IMR-90 (cell line): ENCODE results near the gene PROSER2. TPM values are rescaled to one million over a fixed set of nuclear protein-coding genes. Genes with fewer than 3 reads are reported as not detected.

Experiments
- ATAC-seq: fragments of 200-7000 bp; cut with Tn5 transposase; 2 replicates; pipeline ENCODE4 v1.9.1; 2020; ENCODE audit warnings: low read depth, mild to moderate bottlenecking, moderate library complexity
- BruUV-seq: library from RNA; stranded (reverse); fragments of 400-500 nt; replicated peaks from 2 replicates; lab custom pipeline; 2021; lab: Mats Ljungman, UMichigan
- CTCF ChIA-PET: fragments of 300-600 bp; formaldehyde crosslinking; extraction: SDS; loops from one replicate; lab custom pipeline; 2021; ENCODE audit warnings: antibody characterized with exemption; lab: Yijun Ruan, JAX
- POLR2A ChIA-PET: fragments of 300-600 bp; sonication (Branson Sonifier 250); formaldehyde crosslinking; loops from one replicate; lab custom pipeline; 2022; ENCODE audit warnings: antibody characterized with exemption; ENCODE audit not compliant: unreplicated experiment; lab: Charles Lee
- DNase-seq: peaks from one replicate; pipeline ENCODE4 v3.0.0; 2013
- H2AFZ ChIP-seq: replicated peaks from 2 replicates; pipeline ENCODE3; 2013; ENCODE audit warnings: low read length, mild to moderate bottlenecking; ENCODE audit not compliant: poor library complexity
- H2AK5ac ChIP-seq: 2 replicates; pipeline ENCODE4 v1.6.1; 2013; ENCODE audit warnings: low read depth, low read length, inconsistent platforms
- H2AK9ac ChIP-seq: replicated peaks from 2 replicates; pipeline ENCODE3; 2013; ENCODE audit warnings: mild to moderate bottlenecking, low read depth, low read length, moderate library complexity; ENCODE audit not compliant: poor library complexity
- H2BK120ac ChIP-seq: 2 replicates; pipeline ENCODE4 v1.6.1; 2013; ENCODE audit warnings: low read depth, low read length, inconsistent platforms
- H2BK15ac ChIP-seq: 3 replicates; pipeline ENCODE4 v1.6.1; 2013; ENCODE audit warnings: low read depth, low read length, inconsistent platforms
- H2BK20ac ChIP-seq: 2 replicates; pipeline ENCODE4 v1.6.1; 2013; ENCODE audit warnings: low read depth, mild to moderate bottlenecking, inconsistent platforms, low read length, moderate library complexity
- H2BK5ac ChIP-seq: 2 replicates; pipeline ENCODE4 v1.6.1; 2013; ENCODE audit warnings: mild to moderate bottlenecking, low read depth, low read length, inconsistent platforms; ENCODE audit not compliant: poor library complexity, severe bottlenecking
- H3K14ac ChIP-seq: replicated peaks from 2 replicates; pipeline ENCODE4 v1.6.1; 2013; ENCODE audit warnings: low read depth, low read length, inconsistent platforms
- H3K18ac ChIP-seq: 2 replicates; pipeline ENCODE4 v1.6.1; 2013; ENCODE audit warnings: low read depth, low read length, control low read depth
- H3K23ac ChIP-seq: 2 replicates; pipeline ENCODE4 v1.6.1; 2013; ENCODE audit warnings: low read depth, low read length, inconsistent platforms
- H3K27ac ChIP-seq: 2 replicates; pipeline ENCODE4 v1.5.1; 2013; ENCODE audit warnings: mild to moderate bottlenecking, control low read depth, low read length; ENCODE audit not compliant: insufficient read depth
- H3K27me3 ChIP-seq: 2 replicates; pipeline ENCODE4 v1.6.1; 2013; ENCODE audit warnings: low read length; ENCODE audit not compliant: control insufficient read depth, insufficient read depth
- H3K36me3 ChIP-seq: 2 replicates; pipeline ENCODE4 v1.6.1; 2013; ENCODE audit warnings: low read length, mixed read lengths; ENCODE audit not compliant: control insufficient read depth, insufficient read depth
- H3K4ac ChIP-seq: 2 replicates; pipeline ENCODE4 v1.6.1; 2013; ENCODE audit warnings: low read depth, low read length, inconsistent platforms
- H3K4me1 ChIP-seq: 2 replicates; pipeline ENCODE4 v1.6.1; 2013; ENCODE audit warnings: low read length, mixed read lengths; ENCODE audit not compliant: control insufficient read depth, insufficient read depth
- H3K4me2 ChIP-seq: 2 replicates; pipeline ENCODE4 v1.6.1; 2013; ENCODE audit warnings: low read depth, mild to moderate bottlenecking, control low read depth, low read length, moderate library complexity
- H3K4me3 ChIP-seq: 2 replicates; pipeline ENCODE4 v1.5.1; 2013; ENCODE audit warnings: low read depth, mild to moderate bottlenecking, control low read depth, low read length, moderate library complexity; ENCODE audit not compliant: insufficient read depth
- H3K56ac ChIP-seq: 2 replicates; pipeline ENCODE4 v1.6.1; 2013; ENCODE audit warnings: low read length, inconsistent platforms; ENCODE audit not compliant: insufficient read depth; ENCODE audit errors: extremely low read depth
- H3K79me1 ChIP-seq, 2 experiments: 2 replicates each; pipeline ENCODE4 v1.6.1; 2013; ENCODE audit warnings: low read length in 2 of 2, inconsistent platforms in 1 of 2, low read depth in 1 of 2
- H3K9ac ChIP-seq: 2 replicates; pipeline ENCODE4 v1.6.1; 2013; ENCODE audit warnings: low read depth, low read length, control low read depth
- H3K9me1 ChIP-seq: 2 replicates; pipeline ENCODE4 v1.6.1; 2013; ENCODE audit warnings: low read length, inconsistent platforms; ENCODE audit not compliant: insufficient read depth
- H3K9me3 ChIP-seq: 2 replicates; pipeline ENCODE4 v1.6.1; 2013; ENCODE audit warnings: low read length; ENCODE audit not compliant: control insufficient read depth, insufficient read depth
- H4K20me1 ChIP-seq: 2 replicates; pipeline ENCODE4 v1.6.1; 2013; ENCODE audit warnings: low read length, inconsistent platforms; ENCODE audit not compliant: insufficient read depth
- H4K5ac ChIP-seq: 2 replicates; pipeline ENCODE4 v1.6.1; 2013; ENCODE audit warnings: mild to moderate bottlenecking, low read depth, low read length, control low read depth
- H4K8ac ChIP-seq, 2 experiments: 2 replicates each; pipeline ENCODE4 v1.6.1; 2013; ENCODE audit warnings: low read depth in 2 of 2, low read length in 2 of 2, control low read depth in 1 of 2, inconsistent platforms in 1 of 2
- H4K91ac ChIP-seq: 2 replicates; pipeline ENCODE4 v1.6.1; 2013; ENCODE audit warnings: low read depth, low read length, inconsistent platforms; ENCODE audit not compliant: insufficient read depth
- BHLHE40 ChIP-seq: fragments of 150-350 bp; IDR thresholded peaks from 2 replicates; pipeline ENCODE4 v1.6.1; 2016; ENCODE audit warnings: mild to moderate bottlenecking, low read depth, low read length
- CEBPB ChIP-seq: IDR thresholded peaks from 2 replicates; pipeline ENCODE4 v1.6.1; 2012; ENCODE audit warnings: low read depth, low read length, improper control_type of control experiment
- CHD1 ChIP-seq: IDR thresholded peaks from 2 replicates; pipeline ENCODE4 v1.6.1; 2012; ENCODE audit warnings: low read depth, low read length, improper control_type of control experiment
- FOS ChIP-seq: fragments of 150-350 bp; IDR thresholded peaks from 2 replicates; pipeline ENCODE4 v1.6.1; 2016; ENCODE audit warnings: low read depth, low read length
- MAFK ChIP-seq: IDR thresholded peaks from 2 replicates; pipeline ENCODE4 v1.6.1; 2012; ENCODE audit warnings: low read depth, low read length, improper control_type of control experiment
- MAZ ChIP-seq: IDR thresholded peaks from 2 replicates; pipeline ENCODE4 v1.6.1; 2012; ENCODE audit warnings: low read depth, mild to moderate bottlenecking, low read length, improper control_type of control experiment, moderate library complexity, borderline replicate concordance
- MXI1 ChIP-seq: IDR thresholded peaks from 2 replicates; pipeline ENCODE4 v1.6.1; 2012; ENCODE audit warnings: low read depth, mild to moderate bottlenecking, low read length, moderate library complexity, borderline replicate concordance
- NFE2L2 ChIP-seq: fragments of 150-350 bp; IDR thresholded peaks from 2 replicates; pipeline ENCODE4 v1.6.1; 2016; ENCODE audit warnings: low read depth, mild to moderate bottlenecking, low read length
- RAD21 ChIP-seq: IDR thresholded peaks from 2 replicates; pipeline ENCODE4 v1.6.1; 2012; ENCODE audit warnings: low read length, improper control_type of control experiment
- RCOR1 ChIP-seq: IDR thresholded peaks from 2 replicates; pipeline ENCODE4 v1.6.1; 2012; ENCODE audit warnings: mild to moderate bottlenecking, low read length, improper control_type of control experiment; ENCODE audit not compliant: insufficient replicate concordance
- RFX5 ChIP-seq: IDR thresholded peaks from 2 replicates; pipeline ENCODE4 v1.8.0; 2012; ENCODE audit warnings: low read depth, mild to moderate bottlenecking, low read length, moderate library complexity
- WGBS, 2 experiments: methylation state at CpG; one replicate each; pipeline versions ENCODE4 v1.1.5 to v1.1.7; 2013; ENCODE audit warnings: missing lambda C conversion rate in 2 of 2; ENCODE audit not compliant: insufficient read length in 1 of 2; ENCODE audit errors: extremely low coverage in 2 of 2; 5-methylcytosine and 5-hydroxymethylcytosine counted together
- dilution Hi-C: fragments of 300-500 bp; cut with HindIII; formaldehyde crosslinking; loops from one replicate; pipeline ENCODE4 v1.14.3; 2018; ENCODE audit warnings: low sequenced_read_pairs; ENCODE audit not compliant: unreplicated experiment
- in situ Hi-C: fragments of 300-500 bp; cut with MboI; formaldehyde crosslinking; loops from 3 replicates; pipeline ENCODE4 v1.14.3; 2019; ENCODE audit warnings: low sequenced_read_pairs, inconsistent platforms, mixed read lengths
- intact Hi-C: fragments of 100-400 bp; cut with micrococcal nuclease; formaldehyde crosslinking; loops from 2 replicates; pipeline ENCODE4 v1.10.0; 2022
- polyA plus RNA-seq, 3 experiments: library from polyadenylated mRNA; depleted of rRNA; stranded (reverse); fragments of >200 nt; gene quantifications; 2 replicates each; pipeline ENCODE4 v1.2.3, GENCODE V29; 2012; ENCODE audit warnings: low replicate concordance in 1 of 3
- total RNA-seq: library from RNA; depleted of rRNA; stranded (reverse); fragments of >200 nt; gene quantifications from 2 replicates; pipeline ENCODE4 v1.2.3, GENCODE V29; 2012
- TF ChIP-seq, protein P1 (sequence below): conservative IDR thresholded peaks from 2 replicates; pipeline ENCODE4 v1.5.1; 2012; ENCODE audit warnings: mild to moderate bottlenecking, low read depth, low read length, improper control_type of control experiment
- TF ChIP-seq, protein P2 (sequence below): fragments of 150-350 bp; IDR thresholded peaks from 2 replicates; pipeline ENCODE4 v1.6.1; 2016; ENCODE audit warnings: low read depth, mild to moderate bottlenecking, low read length, moderate library complexity, borderline replicate concordance
- TF ChIP-seq, protein P3 (sequence below): fragments of 150-350 bp; IDR thresholded peaks from 2 replicates; pipeline ENCODE4 v1.6.1; 2017; ENCODE audit warnings: mild to moderate bottlenecking, antibody characterized with exemption, low read length, low read depth

The PROSER2 gene
- total and polyA plus RNA-seq, 2 of the 4 experiments (the other 2 are of a cell fraction): 1.4 to 2.0 TPM

DNA sequence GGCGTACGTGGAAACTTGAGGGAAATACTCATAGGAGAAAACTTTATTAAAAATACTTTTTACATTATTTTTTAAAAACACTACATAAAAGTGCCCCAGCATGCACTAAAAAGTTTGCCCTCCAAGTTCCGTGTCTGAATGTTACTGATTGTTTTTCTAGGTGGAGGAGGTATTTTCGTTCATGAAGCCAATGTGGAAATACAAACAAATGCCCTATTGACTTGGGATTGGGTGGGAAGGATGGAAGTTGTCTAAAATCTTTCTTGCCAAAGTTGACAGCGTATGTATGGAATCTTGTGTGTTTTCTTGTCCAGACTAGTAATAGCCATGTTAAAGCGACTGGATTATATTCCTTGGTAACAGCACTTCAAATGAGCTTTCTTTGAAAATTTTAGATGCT, 1.2 kb downstream of the PROSER2 start:
- Histone ChIP-seq H3K9ac (no peak overlapping the region), H2AK9ac (no peak overlapping the region), H2BK120ac (no peak overlapping the region), H3K4ac (no peak overlapping the region), H2AFZ (no peak overlapping the region), H3K18ac (no peak overlapping the region), H4K91ac (no peak overlapping the region), H3K9me1 (no peaks in the 10 kb centered on the region), H3K23ac (no peak overlapping the region), H3K27me3 (no peaks in the 10 kb centered on the region), H2AK5ac (no peak overlapping the region), H3K36me3 (no peaks in the 10 kb centered on the region), H3K4me1 (peaks cover 1% of the 10 kb centered on the region; the same call in 1 of the 2 replicates), H3K79me1 (peaks cover 5 to 20% of the 10 kb centered on the region in 2 experiments; a peak in 3 of 4 replicates), H3K9me3 (no peaks in the 10 kb centered on the region), H2BK20ac (no peak overlapping the region), H2BK15ac (no peak overlapping the region), H3K4me3 (no peak overlapping the region), H2BK5ac (no peak overlapping the region), H4K8ac (no peak overlapping the region), H3K14ac (no peak overlapping the region), H4K5ac (no peak overlapping the region), H4K20me1 (no peaks in the 10 kb centered on the region), H3K27ac (no peak overlapping the region), H3K4me2 (peak overlapping the region; percentile 14; the same call in 1 of the 2 replicates), H3K56ac (no peak overlapping the region)
- DNase-seq (peak; percentile 30), ATAC-seq (no peak)
- ChIA-PET CTCF (no interaction called here), POLR2A (no interaction called here)
- intact Hi-C loops: loop anchor here (5.0 kb wide), 1 partner anchor 37 kb away; no protein-coding TSS in a partner anchor
- 58% methylated on average over 2 of the region's 6 CpGs; no CpG with 5 or more reads in 1 of the 2 experiments for WGBS, 2 experiments
- in situ Hi-C loops: no loop called here
- TF ChIP-seq FOS (no peak), CEBPB (no peak), MAFK (no peak), RAD21 (no peak), BHLHE40 (no peak), CHD1 (no peak), RCOR1 (no peak), MXI1 (no peak), RFX5 (no peak), MAZ (no peak), NFE2L2 (no peak)
- TF ChIP-seq, protein P1, sequence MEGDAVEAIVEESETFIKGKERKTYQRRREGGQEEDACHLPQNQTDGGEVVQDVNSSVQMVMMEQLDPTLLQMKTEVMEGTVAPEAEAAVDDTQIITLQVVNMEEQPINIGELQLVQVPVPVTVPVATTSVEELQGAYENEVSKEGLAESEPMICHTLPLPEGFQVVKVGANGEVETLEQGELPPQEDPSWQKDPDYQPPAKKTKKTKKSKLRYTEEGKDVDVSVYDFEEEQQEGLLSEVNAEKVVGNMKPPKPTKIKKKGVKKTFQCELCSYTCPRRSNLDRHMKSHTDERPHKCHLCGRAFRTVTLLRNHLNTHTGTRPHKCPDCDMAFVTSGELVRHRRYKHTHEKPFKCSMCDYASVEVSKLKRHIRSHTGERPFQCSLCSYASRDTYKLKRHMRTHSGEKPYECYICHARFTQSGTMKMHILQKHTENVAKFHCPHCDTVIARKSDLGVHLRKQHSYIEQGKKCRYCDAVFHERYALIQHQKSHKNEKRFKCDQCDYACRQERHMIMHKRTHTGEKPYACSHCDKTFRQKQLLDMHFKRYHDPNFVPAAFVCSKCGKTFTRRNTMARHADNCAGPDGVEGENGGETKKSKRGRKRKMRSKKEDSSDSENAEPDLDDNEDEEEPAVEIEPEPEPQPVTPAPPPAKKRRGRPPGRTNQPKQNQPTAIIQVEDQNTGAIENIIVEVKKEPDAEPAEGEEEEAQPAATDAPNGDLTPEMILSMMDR: no peak
- TF ChIP-seq, protein P2, sequence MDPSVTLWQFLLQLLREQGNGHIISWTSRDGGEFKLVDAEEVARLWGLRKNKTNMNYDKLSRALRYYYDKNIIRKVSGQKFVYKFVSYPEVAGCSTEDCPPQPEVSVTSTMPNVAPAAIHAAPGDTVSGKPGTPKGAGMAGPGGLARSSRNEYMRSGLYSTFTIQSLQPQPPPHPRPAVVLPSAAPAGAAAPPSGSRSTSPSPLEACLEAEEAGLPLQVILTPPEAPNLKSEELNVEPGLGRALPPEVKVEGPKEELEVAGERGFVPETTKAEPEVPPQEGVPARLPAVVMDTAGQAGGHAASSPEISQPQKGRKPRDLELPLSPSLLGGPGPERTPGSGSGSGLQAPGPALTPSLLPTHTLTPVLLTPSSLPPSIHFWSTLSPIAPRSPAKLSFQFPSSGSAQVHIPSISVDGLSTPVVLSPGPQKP: no peak
- TF ChIP-seq, protein P3, sequence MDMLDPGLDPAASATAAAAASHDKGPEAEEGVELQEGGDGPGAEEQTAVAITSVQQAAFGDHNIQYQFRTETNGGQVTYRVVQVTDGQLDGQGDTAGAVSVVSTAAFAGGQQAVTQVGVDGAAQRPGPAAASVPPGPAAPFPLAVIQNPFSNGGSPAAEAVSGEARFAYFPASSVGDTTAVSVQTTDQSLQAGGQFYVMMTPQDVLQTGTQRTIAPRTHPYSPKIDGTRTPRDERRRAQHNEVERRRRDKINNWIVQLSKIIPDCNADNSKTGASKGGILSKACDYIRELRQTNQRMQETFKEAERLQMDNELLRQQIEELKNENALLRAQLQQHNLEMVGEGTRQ: no peak
- BruUV-seq: no TSS peak
- dilution Hi-C loops: no loop called here
